ENCODE results near the gene HPD. TPM values are rescaled to one million over a fixed set of nuclear protein-coding genes. Genes with fewer than 3 reads are reported as not detected.

HPD gene
- total RNA-seq, 1 experiment from 2014 or later, result 0.39 TPM

DNA sequence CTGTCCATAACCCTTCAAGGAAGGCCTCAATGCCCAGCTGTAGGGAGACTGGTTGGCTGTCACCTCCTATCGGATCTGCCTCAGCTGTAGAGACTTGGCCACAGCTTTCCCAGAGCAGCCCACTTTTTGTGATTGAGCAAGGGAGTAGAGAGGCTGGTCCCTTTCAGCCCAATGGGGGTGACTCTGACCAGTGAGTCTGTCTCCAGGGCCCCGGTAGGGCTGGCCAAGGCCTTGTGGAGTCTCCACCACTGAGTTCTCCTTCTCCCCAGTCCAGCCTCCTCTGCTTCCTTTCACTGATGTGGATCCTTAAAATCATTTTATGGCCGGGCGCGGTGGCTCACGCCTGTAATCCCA is 14.5 kb upstream of the HPD start:
- Mint-ChIP-seq H3K4me1 (no peaks in the 10 kb centered on the region), H3K27me3 (ENCODE audit: low read depth) (no peaks in the 10 kb centered on the region), H3K27ac (no peak overlapping the region), H3K4me3 (no peak overlapping the region), H3K36me3 (no peaks in the 10 kb centered on the region), H3K9me3 (no peaks in the 10 kb centered on the region)
- DNase-seq (ENCODE audit: low spot score) (no peak), ATAC-seq (no peak)
- TF ChIP-seq ZSCAN18 (CRISPR knock-in tag; IDR thresholded peaks at IDR 0.05) (no peak), ZNF219 (CRISPR knock-in tag; IDR thresholded peaks at IDR 0.05; ENCODE audit: borderline replicate concordance) (no peak), ZNF425 (CRISPR knock-in tag; conservative IDR thresholded peaks at IDR 0.05) (no peak), KAT7 (CRISPR knock-in tag; IDR thresholded peaks at IDR 0.05; ENCODE audit: borderline replicate concordance) (no peak), ELF4 (CRISPR knock-in tag; IDR thresholded peaks at IDR 0.05; ENCODE audit: low read depth) (no peak), GABPB1 (CRISPR knock-in tag; IDR thresholded peaks at IDR 0.05) (no peak), TP53 (CRISPR knock-in tag; IDR thresholded peaks at IDR 0.05) (no peak), SP1 (CRISPR knock-in tag; conservative IDR thresholded peaks at IDR 0.05) (no peak), PRDM15 (CRISPR knock-in tag; IDR thresholded peaks at IDR 0.05) (no peak)
- ChIA-PET CTCF (interaction anchor here (1.1 kb wide), 2 partner anchors 79 kb away, joined by 3 to 6 read pairs; partner anchors contain the start of gene RHOF), POLR2A (interaction anchor here (0.5 kb wide), 1 partner anchor 35 kb away, joined by 3 read pairs; no protein-coding TSS in a partner anchor)

GRCh38 chr12:121872546-121873215 is 14.0 kb upstream of the HPD start:
- ChIA-PET CTCF (interaction anchor here (1.1 kb wide), 1 partner anchor 78 kb away, joined by 6 read pairs; no protein-coding TSS in a partner anchor), POLR2A (interaction anchor here (0.5 kb wide), 1 partner anchor 36 kb away, joined by 3 read pairs; no protein-coding TSS in a partner anchor)

More at GRCh38 chr12:121872546-121873215, 14.0 kb upstream of the HPD start:
- Mint-ChIP-seq H3K36me3 (no peaks in the 10 kb centered on the region), H3K4me1 (no peaks in the 10 kb centered on the region), H3K27me3 (ENCODE audit: low read depth) (no peaks in the 10 kb centered on the region), H3K27ac (0 out of 2 replicates have a peak overlapping the region, but pooled peaks have one; percentile 34), H3K9me3 (no peaks in the 10 kb centered on the region), H3K4me3 (no peak overlapping the region)
- no peak for DNase-seq (ENCODE audit: low spot score)
- TF ChIP-seq NR2C2 (CRISPR knock-in tag; IDR thresholded peaks at IDR 0.05) (no peak), E2F4 (CRISPR knock-in tag; IDR thresholded peaks at IDR 0.05; ENCODE audit: borderline replicate concordance, low read depth) (no peak), ZSCAN18 (CRISPR knock-in tag; IDR thresholded peaks at IDR 0.05) (no peak), TEAD4 (CRISPR knock-in tag; IDR thresholded peaks at IDR 0.05) (no peak), ELF4 (CRISPR knock-in tag; IDR thresholded peaks at IDR 0.05; ENCODE audit: low read depth) (no peak), EMX1 (CRISPR knock-in tag; IDR thresholded peaks at IDR 0.05) (no peak), ZNF425 (CRISPR knock-in tag; conservative IDR thresholded peaks at IDR 0.05) (no peak), TP53 (CRISPR knock-in tag; IDR thresholded peaks at IDR 0.05) (no peak), IRF1 (CRISPR knock-in tag; IDR thresholded peaks at IDR 0.05) (no peak)
- TF ChIP-seq, protein P1, sequence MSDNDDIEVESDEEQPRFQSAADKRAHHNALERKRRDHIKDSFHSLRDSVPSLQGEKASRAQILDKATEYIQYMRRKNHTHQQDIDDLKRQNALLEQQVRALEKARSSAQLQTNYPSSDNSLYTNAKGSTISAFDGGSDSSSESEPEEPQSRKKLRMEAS (CRISPR knock-in tag; IDR thresholded peaks at IDR 0.05), result no peak
- no peak for ATAC-seq
